ENCODE data around the gene MAPKBP1. TPM values are rescaled to one million over a fixed set of nuclear protein-coding genes. Genes with fewer than 3 reads are reported as not detected.
"Not testable (repeated sequence)": the region's sequence is repeated elsewhere in the genome, so short reads cannot be mapped to it uniquely, and the experiment has no call there.

Gene MAPKBP1
- total RNA-seq, 1 donor: 22.8 TPM

DNA sequence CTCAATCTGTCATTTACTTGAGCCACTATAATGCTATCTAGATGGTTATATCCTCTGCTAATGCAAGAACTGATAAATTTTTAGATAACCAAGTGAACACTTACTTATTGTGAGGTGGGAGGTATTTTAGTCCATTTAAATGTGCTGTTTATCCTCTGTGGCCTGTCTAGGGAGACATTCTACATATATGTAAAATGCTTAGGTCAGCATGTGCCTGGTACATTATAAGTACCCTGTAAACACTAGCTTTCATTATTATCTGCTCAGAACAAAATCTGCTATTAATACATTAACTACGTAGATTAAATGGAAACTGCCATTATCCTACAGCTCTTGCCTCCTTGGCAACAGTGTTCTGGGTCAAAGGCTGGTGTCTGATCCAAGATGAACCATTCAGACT lies 41.8 kb upstream of the MAPKBP1 start:
- Histone ChIP-seq H3K36me3 (ENCODE audit: insufficient read depth, low read length) (peaks cover 36% of the 10 kb centered on the region), H3K27me3 (ENCODE audit: insufficient read depth, low read length) (no peaks in the 10 kb centered on the region), H3K9me3 (ENCODE audit: low read depth, low read length) (no peaks in the 10 kb centered on the region), H3K4me3 (ENCODE audit: insufficient read depth, low read length) (no peak overlapping the region), H3K4me1 (ENCODE audit: insufficient read depth, low read length) (no peaks in the 10 kb centered on the region), H4K20me1 (ENCODE audit: insufficient read depth, low read length) (no peaks in the 10 kb centered on the region), H3K79me2 (ENCODE audit: insufficient read depth, low read length) (no peaks in the 10 kb centered on the region), H3K4me2 (ENCODE audit: insufficient read depth, low read length) (no peak overlapping the region), H3K27ac (ENCODE audit: low read depth, low read length) (no peak overlapping the region), H2AFZ (ENCODE audit: low read length) (no peak overlapping the region)
- DNase-seq (ENCODE audit: insufficient read length, low spot score, missing footprints): no peak
- TF ChIP-seq, protein P1, sequence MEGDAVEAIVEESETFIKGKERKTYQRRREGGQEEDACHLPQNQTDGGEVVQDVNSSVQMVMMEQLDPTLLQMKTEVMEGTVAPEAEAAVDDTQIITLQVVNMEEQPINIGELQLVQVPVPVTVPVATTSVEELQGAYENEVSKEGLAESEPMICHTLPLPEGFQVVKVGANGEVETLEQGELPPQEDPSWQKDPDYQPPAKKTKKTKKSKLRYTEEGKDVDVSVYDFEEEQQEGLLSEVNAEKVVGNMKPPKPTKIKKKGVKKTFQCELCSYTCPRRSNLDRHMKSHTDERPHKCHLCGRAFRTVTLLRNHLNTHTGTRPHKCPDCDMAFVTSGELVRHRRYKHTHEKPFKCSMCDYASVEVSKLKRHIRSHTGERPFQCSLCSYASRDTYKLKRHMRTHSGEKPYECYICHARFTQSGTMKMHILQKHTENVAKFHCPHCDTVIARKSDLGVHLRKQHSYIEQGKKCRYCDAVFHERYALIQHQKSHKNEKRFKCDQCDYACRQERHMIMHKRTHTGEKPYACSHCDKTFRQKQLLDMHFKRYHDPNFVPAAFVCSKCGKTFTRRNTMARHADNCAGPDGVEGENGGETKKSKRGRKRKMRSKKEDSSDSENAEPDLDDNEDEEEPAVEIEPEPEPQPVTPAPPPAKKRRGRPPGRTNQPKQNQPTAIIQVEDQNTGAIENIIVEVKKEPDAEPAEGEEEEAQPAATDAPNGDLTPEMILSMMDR (IDR thresholded peaks at IDR 0.05; ENCODE audit: extremely low read depth, low read depth, low read length): no peak

DNA sequence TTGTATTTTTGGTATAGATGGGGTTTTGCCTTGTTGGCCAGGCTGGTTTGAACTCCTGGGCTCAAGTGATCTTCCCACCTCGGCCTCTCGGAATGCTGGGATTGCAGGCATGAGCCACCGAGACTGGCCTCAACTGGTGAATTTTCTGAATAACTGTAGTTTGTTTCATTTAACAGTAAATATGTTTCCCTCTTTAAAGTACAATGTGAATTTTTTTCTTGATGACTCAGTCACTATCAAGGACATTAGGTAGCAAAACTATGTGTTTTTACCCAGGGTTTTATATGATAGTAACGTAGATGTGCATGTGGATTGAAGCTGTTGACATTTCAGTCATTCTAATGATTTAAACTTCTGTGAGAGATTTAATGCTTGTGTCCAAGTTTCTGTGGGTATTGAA lies 40.2 kb upstream of the MAPKBP1 start:
- H3K27ac ChIP-seq (ENCODE audit: low read depth, low read length): no peak overlapping the region
- H3K4me3 ChIP-seq (ENCODE audit: insufficient read depth, low read length): no peak overlapping the region
- no peaks in the 10 kb centered on the region for H4K20me1 ChIP-seq (ENCODE audit: insufficient read depth, low read length)
- no peak overlapping the region for H2AFZ ChIP-seq (ENCODE audit: low read length)
- H3K4me2 ChIP-seq (ENCODE audit: insufficient read depth, low read length): no peak overlapping the region
- TF ChIP-seq, protein P1 (IDR thresholded peaks at IDR 0.05; ENCODE audit: extremely low read depth, low read depth, low read length): no peak
- no peaks in the 10 kb centered on the region for H3K9me3 ChIP-seq (ENCODE audit: low read depth, low read length)
- no peaks in the 10 kb centered on the region for H3K27me3 ChIP-seq (ENCODE audit: insufficient read depth, low read length)
- H3K36me3 ChIP-seq (ENCODE audit: insufficient read depth, low read length): peaks cover 37% of the 10 kb centered on the region
- H3K4me1 ChIP-seq (ENCODE audit: insufficient read depth, low read length): no peaks in the 10 kb centered on the region
- no peak for DNase-seq (ENCODE audit: insufficient read length, low spot score, missing footprints)
- H3K79me2 ChIP-seq (ENCODE audit: insufficient read depth, low read length): no peaks in the 10 kb centered on the region

DNA sequence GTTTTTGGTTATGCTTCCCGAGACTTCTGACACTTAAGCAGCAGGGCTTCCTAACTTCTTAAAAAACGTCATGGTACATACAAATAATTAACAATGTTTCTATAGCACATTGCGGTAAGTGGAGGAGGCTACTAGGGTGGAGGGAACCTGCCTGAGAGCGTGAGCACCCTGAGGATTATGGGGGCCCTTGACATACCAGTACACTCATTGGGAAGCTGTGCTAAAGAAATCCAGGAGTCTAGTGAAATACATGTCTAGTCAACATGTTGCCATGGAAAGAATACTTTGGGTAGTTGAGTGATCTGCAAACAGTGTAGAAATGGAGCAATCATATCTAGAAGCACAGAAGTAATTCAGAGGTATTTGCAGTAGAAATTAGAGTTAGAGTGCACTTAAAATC lies 39.2 kb upstream of the MAPKBP1 start:
- TF ChIP-seq, protein P1 (IDR thresholded peaks at IDR 0.05; ENCODE audit: extremely low read depth, low read depth, low read length): no peak
- Histone ChIP-seq H3K27me3 (ENCODE audit: insufficient read depth, low read length) (no peaks in the 10 kb centered on the region), H2AFZ (ENCODE audit: low read length) (no peak overlapping the region), H3K4me1 (ENCODE audit: insufficient read depth, low read length) (no peaks in the 10 kb centered on the region), H4K20me1 (ENCODE audit: insufficient read depth, low read length) (no peaks in the 10 kb centered on the region), H3K4me2 (ENCODE audit: insufficient read depth, low read length) (no peak overlapping the region), H3K79me2 (ENCODE audit: insufficient read depth, low read length) (no peaks in the 10 kb centered on the region), H3K36me3 (ENCODE audit: insufficient read depth, low read length) (peaks cover 41% of the 10 kb centered on the region), H3K4me3 (ENCODE audit: insufficient read depth, low read length) (no peak overlapping the region), H3K9me3 (ENCODE audit: low read depth, low read length) (no peaks in the 10 kb centered on the region), H3K27ac (ENCODE audit: low read depth, low read length) (no peak overlapping the region)
- DNase-seq (ENCODE audit: insufficient read length, low spot score, missing footprints): no peak

DNA sequence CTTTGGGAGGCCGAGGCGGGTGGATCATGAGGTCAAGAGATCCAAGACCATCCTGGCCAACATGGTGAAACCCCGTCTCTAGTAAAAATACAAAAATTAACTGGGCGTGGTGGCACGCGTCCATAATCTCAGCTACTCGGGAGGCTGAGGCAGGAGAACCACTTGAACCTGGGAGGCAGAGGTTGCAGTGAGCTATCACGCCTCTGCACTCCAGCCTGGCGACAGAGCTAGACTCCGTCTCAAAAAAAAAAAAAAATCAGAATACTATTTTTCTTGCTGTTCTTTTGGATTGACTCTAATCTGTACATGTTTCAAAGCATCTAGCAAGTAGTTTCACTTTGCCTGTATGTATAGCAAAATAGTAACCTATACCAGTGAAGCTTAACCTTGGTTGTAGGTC lies 38.8 kb upstream of the MAPKBP1 start:
- not testable (repeated sequence) for H3K4me3 ChIP-seq (ENCODE audit: insufficient read depth, low read length); H3K79me2 ChIP-seq (ENCODE audit: insufficient read depth, low read length); H2AFZ ChIP-seq (ENCODE audit: low read length); H4K20me1 ChIP-seq (ENCODE audit: insufficient read depth, low read length); H3K4me1 ChIP-seq (ENCODE audit: insufficient read depth, low read length); H3K27ac ChIP-seq (ENCODE audit: low read depth, low read length); H3K4me2 ChIP-seq (ENCODE audit: insufficient read depth, low read length); DNase-seq (ENCODE audit: insufficient read length, low spot score, missing footprints); H3K9me3 ChIP-seq (ENCODE audit: low read depth, low read length); H3K27me3 ChIP-seq (ENCODE audit: insufficient read depth, low read length)
- peaks cover 39% of the 10 kb centered on the region for H3K36me3 ChIP-seq (ENCODE audit: insufficient read depth, low read length)

All from osteoblast (primary cell).